ENCODE measurements around the gene DEF6. TPM values are rescaled to one million over a fixed set of nuclear protein-coding genes. Genes with fewer than 3 reads are reported as not detected.

DEF6 gene
- total and polyA plus RNA-seq, 2 of the 13 experiments (the other 11 are each of a cell fraction or from before 2014, with no cell fraction given) = 5.2 to 10.0 TPM

- TF ChIP-seq RERE (CRISPR knock-in tag; IDR thresholded peaks at IDR 0.05; ENCODE audit: low read depth) (no peak), ZNF674 (CRISPR knock-in tag; IDR thresholded peaks at IDR 0.05; ENCODE audit: low read depth) (no peak), ZBTB3 (CRISPR knock-in tag; IDR thresholded peaks at IDR 0.05; ENCODE audit: borderline replicate concordance, low read depth) (no peak), TERF1 (CRISPR knock-in tag; IDR thresholded peaks at IDR 0.05) (no peak), RARA (CRISPR knock-in tag; IDR thresholded peaks at IDR 0.05) (peak; percentile 57), PRDM15 (CRISPR knock-in tag; IDR thresholded peaks at IDR 0.05) (no peak), RBFOX2 (IDR thresholded peaks at IDR 0.05; ENCODE audit: low read depth, low read length) (peak; percentile 81), ZNF563 (CRISPR knock-in tag; IDR thresholded peaks at IDR 0.05) (peak; percentile 82), NCOR1 (IDR thresholded peaks at IDR 0.05; ENCODE audit: borderline replicate concordance, low read length) (peak; percentile 30; the same call in 1 of the 2 replicates), ZNF572 (CRISPR knock-in tag; IDR thresholded peaks at IDR 0.05) (no peak), KAT8 (CRISPR knock-in tag; IDR thresholded peaks at IDR 0.05) (peak; percentile 86), HES4 (CRISPR knock-in tag; IDR thresholded peaks at IDR 0.05; ENCODE audit: borderline replicate concordance) (peak; percentile 76; the same call in 1 of the 2 replicates), ZNF12 (CRISPR knock-in tag; IDR thresholded peaks at IDR 0.05) (peak; percentile 33; the same call in 1 of the 2 replicates), CBX5 (CRISPR knock-in tag; IDR thresholded peaks at IDR 0.05; ENCODE audit: borderline replicate concordance) (peak; percentile 93; the same call in 1 of the 2 replicates)
- TF ChIP-seq, protein P1, sequence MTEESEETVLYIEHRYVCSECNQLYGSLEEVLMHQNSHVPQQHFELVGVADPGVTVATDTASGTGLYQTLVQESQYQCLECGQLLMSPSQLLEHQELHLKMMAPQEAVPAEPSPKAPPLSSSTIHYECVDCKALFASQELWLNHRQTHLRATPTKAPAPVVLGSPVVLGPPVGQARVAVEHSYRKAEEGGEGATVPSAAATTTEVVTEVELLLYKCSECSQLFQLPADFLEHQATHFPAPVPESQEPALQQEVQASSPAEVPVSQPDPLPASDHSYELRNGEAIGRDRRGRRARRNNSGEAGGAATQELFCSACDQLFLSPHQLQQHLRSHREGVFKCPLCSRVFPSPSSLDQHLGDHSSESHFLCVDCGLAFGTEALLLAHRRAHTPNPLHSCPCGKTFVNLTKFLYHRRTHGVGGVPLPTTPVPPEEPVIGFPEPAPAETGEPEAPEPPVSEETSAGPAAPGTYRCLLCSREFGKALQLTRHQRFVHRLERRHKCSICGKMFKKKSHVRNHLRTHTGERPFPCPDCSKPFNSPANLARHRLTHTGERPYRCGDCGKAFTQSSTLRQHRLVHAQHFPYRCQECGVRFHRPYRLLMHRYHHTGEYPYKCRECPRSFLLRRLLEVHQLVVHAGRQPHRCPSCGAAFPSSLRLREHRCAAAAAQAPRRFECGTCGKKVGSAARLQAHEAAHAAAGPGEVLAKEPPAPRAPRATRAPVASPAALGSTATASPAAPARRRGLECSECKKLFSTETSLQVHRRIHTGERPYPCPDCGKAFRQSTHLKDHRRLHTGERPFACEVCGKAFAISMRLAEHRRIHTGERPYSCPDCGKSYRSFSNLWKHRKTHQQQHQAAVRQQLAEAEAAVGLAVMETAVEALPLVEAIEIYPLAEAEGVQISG (CRISPR knock-in tag; IDR thresholded peaks at IDR 0.05) = peak; percentile 76
Measured at GRCh38 chr6:35342258-35343091, 44.9 kb downstream of the DEF6 start, which contains the start of gene PPARD (continued).

Measured in HepG2 (cell line).